Gastroesophageal sphincter (tissue), 4 donors: ENCODE results near the gene OBP2B. TPM values are rescaled to one million over a fixed set of nuclear protein-coding genes. Genes with fewer than 3 reads are reported as not detected.

Experiments used
- ATAC-seq: fragments of 150-250 bp; one replicate; pipeline ENCODE4 v1.9.1; 2016; ENCODE audit warnings: mild to moderate bottlenecking, moderate library complexity
- H3K27ac ChIP-seq, 4 donors: fragments of 200-600 bp; sonication (generic) in 3 of 4; 1 replicate in 3 of 4; 2 replicates in 1 of 4; pipeline ENCODE4 v1.5.1; 2016 to 2019
- H3K27me3 ChIP-seq: fragments of 200-600 bp; sonication (generic); one replicate; pipeline ENCODE4 v1.5.1; 2019
- H3K36me3 ChIP-seq, 2 donors: fragments of 200-600 bp; sonication (generic); one replicate each; pipeline ENCODE4 v1.5.1; 2019; ENCODE audit warnings: control low read depth in 1 of 2
- H3K4me1 ChIP-seq, 3 donors: fragments of 200-600 bp; sonication (generic); 1 replicate in 2 of 3; 2 replicates in 1 of 3; pipeline ENCODE4 v1.5.1; 2016 to 2019; ENCODE audit warnings: control low read depth in 2 of 3
- H3K4me3 ChIP-seq, 2 donors: fragments of 200-600 bp; sonication (generic); one replicate each; pipeline ENCODE4 v1.5.1; 2019; ENCODE audit warnings: mild to moderate bottlenecking in 1 of 2, moderate library complexity in 1 of 2
- H3K9me3 ChIP-seq, 3 donors: fragments of 200-600 bp; sonication (generic); one replicate each; pipeline ENCODE4 v1.5.1; 2017 to 2019; ENCODE audit warnings: control low read depth in 2 of 3
- EP300 ChIP-seq: sonication (generic); formaldehyde crosslinking; IDR thresholded peaks from one replicate; pipeline ENCODE4 v1.6.1; 2017; ENCODE audit warnings: antibody characterized with exemption, mild to moderate bottlenecking
- POLR2A ChIP-seq, 2 donors: fragments of 450-650 bp; IDR thresholded peaks; one replicate each; pipeline ENCODE4 v1.6.1; 2017; ENCODE audit warnings: antibody characterized with exemption in 2 of 2, mild to moderate bottlenecking in 2 of 2, moderate library complexity in 1 of 2
- POLR2AphosphoS5 ChIP-seq: sonication (generic); formaldehyde crosslinking; IDR thresholded peaks from one replicate; pipeline ENCODE4 v1.6.1; 2017; ENCODE audit warnings: antibody characterized with exemption
- WGBS, 2 donors: methylation state at CpG; one replicate each; pipeline ENCODE4 v1.1.5; 2018; ENCODE audit warnings: low coverage in 1 of 2; 5-methylcytosine and 5-hydroxymethylcytosine counted together
- total RNA-seq, 4 donors: library from RNA; depleted of rRNA; stranded (reverse); fragments of >200 nt; gene quantifications; one replicate each; pipeline ENCODE4 v1.1.0, GENCODE V29; 2016
- TF ChIP-seq, protein P1 (sequence below), 4 experiments: fragments of 200-600 bp in 2 of 4; fragments of 450-650 bp in 2 of 4; sonication (generic) in 1 of 4; IDR thresholded peaks; one replicate each; pipeline ENCODE4 v1.5.1; 2017 to 2019; ENCODE audit warnings: antibody characterized with exemption in 4 of 4, mild to moderate bottlenecking in 2 of 4, moderate library complexity in 2 of 4

Gene OBP2B
- total RNA-seq, 4 donors from 2014 or later, result not detected

DNA sequence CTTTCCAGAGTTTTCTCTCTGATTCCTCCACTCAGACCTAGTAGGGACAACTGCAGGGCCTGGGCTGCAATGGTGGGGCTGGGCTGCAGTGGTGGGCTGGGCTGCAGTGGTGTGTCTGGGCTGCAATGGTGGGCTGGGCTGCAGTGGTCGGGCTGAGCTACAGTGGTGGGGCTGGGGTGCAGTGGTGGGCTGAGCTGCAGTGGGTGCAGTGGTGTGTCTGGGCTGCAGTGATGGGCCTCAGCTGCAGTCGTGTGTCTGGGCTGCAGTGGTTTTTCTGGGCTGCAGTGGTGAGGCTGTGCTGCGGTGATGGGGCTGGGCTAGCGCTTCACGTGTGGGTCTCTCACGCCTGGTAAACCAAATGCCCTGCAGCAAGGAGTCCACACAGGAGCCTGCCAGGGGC is 38.6 kb upstream of the OBP2B start:
- H3K27ac ChIP-seq, result no peak overlapping the region
- no peaks in the 10 kb centered on the region for H3K4me1 ChIP-seq
- ATAC-seq, result no peak
- H3K9me3 ChIP-seq, result no peaks in the 10 kb centered on the region
- no peak overlapping the region for H3K4me3 ChIP-seq
- H3K27me3 ChIP-seq, result peaks cover 79% of the 10 kb centered on the region
- no peaks in the 10 kb centered on the region for H3K36me3 ChIP-seq
- TF ChIP-seq EP300, result no peak
- TF ChIP-seq, protein P1, sequence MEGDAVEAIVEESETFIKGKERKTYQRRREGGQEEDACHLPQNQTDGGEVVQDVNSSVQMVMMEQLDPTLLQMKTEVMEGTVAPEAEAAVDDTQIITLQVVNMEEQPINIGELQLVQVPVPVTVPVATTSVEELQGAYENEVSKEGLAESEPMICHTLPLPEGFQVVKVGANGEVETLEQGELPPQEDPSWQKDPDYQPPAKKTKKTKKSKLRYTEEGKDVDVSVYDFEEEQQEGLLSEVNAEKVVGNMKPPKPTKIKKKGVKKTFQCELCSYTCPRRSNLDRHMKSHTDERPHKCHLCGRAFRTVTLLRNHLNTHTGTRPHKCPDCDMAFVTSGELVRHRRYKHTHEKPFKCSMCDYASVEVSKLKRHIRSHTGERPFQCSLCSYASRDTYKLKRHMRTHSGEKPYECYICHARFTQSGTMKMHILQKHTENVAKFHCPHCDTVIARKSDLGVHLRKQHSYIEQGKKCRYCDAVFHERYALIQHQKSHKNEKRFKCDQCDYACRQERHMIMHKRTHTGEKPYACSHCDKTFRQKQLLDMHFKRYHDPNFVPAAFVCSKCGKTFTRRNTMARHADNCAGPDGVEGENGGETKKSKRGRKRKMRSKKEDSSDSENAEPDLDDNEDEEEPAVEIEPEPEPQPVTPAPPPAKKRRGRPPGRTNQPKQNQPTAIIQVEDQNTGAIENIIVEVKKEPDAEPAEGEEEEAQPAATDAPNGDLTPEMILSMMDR (IDR thresholded peaks at IDR 0.05), result no peak
- no peak for TF ChIP-seq POLR2A (IDR thresholded peaks at IDR 0.05)
- TF ChIP-seq POLR2AphosphoS5, result no peak
- 100% methylated on average over 1 of the region's 6 CpGs; no CpG with 5 or more reads in 1 of the 2 donors for WGBS, 2 donors

DNA sequence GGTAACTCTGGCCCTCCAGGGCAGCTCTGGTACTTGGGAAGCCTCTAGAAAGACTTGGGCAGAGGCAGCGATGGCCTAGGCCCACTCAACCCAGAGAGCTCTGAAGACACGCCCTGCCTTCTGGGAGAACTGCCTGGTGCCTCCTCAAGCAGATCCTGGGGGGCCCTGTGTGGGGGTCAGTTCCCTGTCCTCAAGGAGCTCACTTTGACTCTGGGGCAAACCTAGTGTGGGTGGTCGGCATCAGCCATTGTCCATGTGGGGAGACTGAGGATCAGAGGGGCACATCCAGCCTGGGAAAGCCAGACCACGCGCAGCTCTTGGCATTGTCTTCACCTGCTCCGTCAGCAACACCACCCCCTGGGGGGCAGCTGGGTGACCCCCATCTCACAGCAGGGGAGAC is 37.9 kb upstream of the OBP2B start:
- H3K27ac ChIP-seq, result no peak overlapping the region
- H3K4me3 ChIP-seq, result no peak overlapping the region
- no peaks in the 10 kb centered on the region for H3K9me3 ChIP-seq
- H3K27me3 ChIP-seq, result peaks cover 79% of the 10 kb centered on the region
- no peak for TF ChIP-seq POLR2AphosphoS5
- TF ChIP-seq EP300, result no peak
- no peak for TF ChIP-seq POLR2A (IDR thresholded peaks at IDR 0.05)
- TF ChIP-seq, protein P1 (IDR thresholded peaks at IDR 0.05), result no peak
- H3K36me3 ChIP-seq, result no peaks in the 10 kb centered on the region
- ATAC-seq, result no peak
- WGBS, 2 donors, result no CpG with 5 or more reads among the region's 6 CpGs
- H3K4me1 ChIP-seq, result no peaks in the 10 kb centered on the region

DNA sequence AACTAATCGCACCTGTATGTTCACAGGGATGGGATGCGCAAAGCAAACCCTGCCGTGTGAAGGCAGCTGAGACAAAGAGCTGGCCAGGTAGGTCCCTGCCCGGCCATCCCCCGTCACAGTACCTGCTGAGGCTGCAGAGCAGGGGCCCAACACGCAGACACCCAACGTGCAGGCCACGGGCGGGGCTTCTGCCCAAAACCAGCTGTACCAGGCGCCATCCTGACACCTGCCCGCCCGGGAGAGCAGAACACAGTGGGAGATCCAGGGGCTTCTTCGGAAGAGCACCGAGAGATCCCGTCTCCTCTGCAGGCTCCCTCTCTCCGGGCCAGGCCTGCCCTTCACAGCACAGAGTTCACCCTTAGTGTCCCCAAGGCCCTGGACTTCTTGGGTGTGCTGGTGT is 37.5 kb upstream of the OBP2B start:
- Histone ChIP-seq H3K9me3 (no peaks in the 10 kb centered on the region), H3K4me1 (no peaks in the 10 kb centered on the region), H3K27ac (no peak overlapping the region), H3K4me3 (no peak overlapping the region), H3K36me3 (no peaks in the 10 kb centered on the region), H3K27me3 (peaks cover 79% of the 10 kb centered on the region)
- WGBS, 2 donors, result 60% methylated on average over 2 of the region's 16 CpGs; no CpG with 5 or more reads in 1 of the 2 donors
- TF ChIP-seq POLR2AphosphoS5 (no peak), EP300 (no peak), POLR2A (IDR thresholded peaks at IDR 0.05) (no peak)
- TF ChIP-seq, protein P1 (IDR thresholded peaks at IDR 0.05), result no peak
- no peak for ATAC-seq

DNA sequence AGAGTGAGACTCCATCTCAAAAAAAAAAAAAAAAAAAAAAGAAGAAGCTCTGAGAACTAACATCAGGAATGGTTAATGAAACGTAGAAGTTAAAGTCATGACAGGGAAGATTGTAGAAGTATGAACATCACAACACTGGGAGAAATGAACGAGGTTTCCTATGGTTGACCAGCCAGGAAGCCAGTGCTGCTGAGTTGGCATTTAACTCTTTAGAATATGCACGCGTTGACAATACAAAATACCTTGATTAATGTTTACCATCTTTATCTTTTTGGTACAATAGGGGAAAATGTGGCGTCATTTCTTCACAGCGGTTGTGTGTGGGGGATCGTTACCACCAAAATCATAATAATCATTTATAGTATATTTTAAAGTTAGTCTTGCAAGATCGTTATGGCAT is 33.9 kb upstream of the OBP2B start:
- no peak overlapping the region for H3K4me3 ChIP-seq
- peaks cover 82% of the 10 kb centered on the region for H3K27me3 ChIP-seq
- TF ChIP-seq, protein P1 (IDR thresholded peaks at IDR 0.05), result no peak
- TF ChIP-seq POLR2AphosphoS5, result no peak
- TF ChIP-seq POLR2A (IDR thresholded peaks at IDR 0.05), result no peak
- no peak for TF ChIP-seq EP300
- no peak overlapping the region for H3K27ac ChIP-seq
- no peaks in the 10 kb centered on the region for H3K9me3 ChIP-seq
- ATAC-seq, result no peak
- H3K36me3 ChIP-seq, result no peaks in the 10 kb centered on the region
- H3K4me1 ChIP-seq, result peaks cover 0 to 13% (median 0%) of the 10 kb centered on the region in 3 donors
- WGBS, 2 donors, result 57 to 63% methylated on average over 8 of the region's 8 CpGs

DNA sequence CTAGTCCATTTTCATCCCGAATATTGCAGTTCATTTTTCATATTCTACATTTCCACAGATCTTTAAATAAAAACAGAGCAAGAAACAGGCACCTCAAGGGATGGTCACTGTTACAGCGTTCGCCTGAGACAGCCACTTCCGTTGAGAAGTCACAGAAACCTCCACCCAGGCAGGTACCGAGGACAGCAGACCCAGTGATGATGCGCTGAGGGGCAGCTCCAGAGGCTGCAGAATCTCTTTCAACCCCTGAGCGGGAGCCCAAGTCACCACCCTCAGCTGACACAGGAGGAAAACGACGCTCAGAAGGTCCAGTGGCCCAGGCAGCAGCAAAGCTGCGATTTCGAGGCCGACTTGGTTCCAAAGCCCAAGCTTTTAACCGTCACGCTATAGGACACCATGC is 33.2 kb upstream of the OBP2B start:
- TF ChIP-seq POLR2AphosphoS5, result no peak
- TF ChIP-seq, protein P1 (IDR thresholded peaks at IDR 0.05), result no peak
- TF ChIP-seq POLR2A (IDR thresholded peaks at IDR 0.05), result no peak
- no peak for TF ChIP-seq EP300

More for the DNA sequence above, 33.2 kb upstream of the OBP2B start:
- 74 to 78% methylated on average over 14 of the region's 14 CpGs for WGBS, 2 donors
- peaks cover 0 to 16% (median 0%) of the 10 kb centered on the region in 3 donors for H3K4me1 ChIP-seq
- no peak overlapping the region for H3K4me3 ChIP-seq
- no peak overlapping the region for H3K27ac ChIP-seq
- ATAC-seq, result no peak
- H3K27me3 ChIP-seq, result peaks cover 82% of the 10 kb centered on the region
- H3K9me3 ChIP-seq, result no peaks in the 10 kb centered on the region
- no peaks in the 10 kb centered on the region for H3K36me3 ChIP-seq
